GM13977 (cell line): ENCODE measurements around the gene ABI3.
A peak's percentile ranks its signal among the peaks of the same experiment; 100 is the strongest.

ENCODE experiments used
- DNase-seq: peaks from one replicate; pipeline ENCODE4 v3.0.0; 2012; ENCODE audit warnings: low spot score
- CTCF ChIP-seq: IDR thresholded peaks from 2 replicates; pipeline ENCODE4 v1.5.1; 2012; ENCODE audit warnings: mild to moderate bottlenecking, control low read depth; ENCODE audit not compliant: insufficient read depth; ENCODE audit errors: extremely low read depth, missing control alignments
- in situ Hi-C: fragments of 300-500 bp; cut with MboI; formaldehyde crosslinking; loops from one replicate; pipeline ENCODE4 v1.12.0; 2022; ENCODE audit warnings: low sequenced_read_pairs, low pct_unique_long_range_greater_than_20kb, mixed read lengths, inconsistent platforms; ENCODE audit not compliant: unreplicated experiment

Gene ABI3

GRCh38 chr17:49217651-49218413 lies 7.3 kb downstream of the ABI3 start:
- peak; percentile 92 for DNase-seq
- no peak for TF ChIP-seq CTCF
- in situ Hi-C loops: no loop called here

- in situ Hi-C loops: no loop called here
- TF ChIP-seq CTCF: peak; percentile 52
These were observed 8.7 kb downstream of the ABI3 start for GRCh38 chr17:49218941-49219913.

GRCh38 chr17:49219987-49220386 lies 9.5 kb downstream of the ABI3 start:
- no peak for TF ChIP-seq CTCF
- in situ Hi-C loops: loop anchor here (5.0 kb wide), 1 partner anchor 33 kb away; no protein-coding TSS in a partner anchor
- DNase-seq: no peak

More at GRCh38 chr17:49218941-49219913, 8.7 kb downstream of the ABI3 start:
- DNase-seq: peak; percentile 78

- in situ Hi-C loops: loop anchor here (5.0 kb wide), 1 partner anchor 36 kb away; no protein-coding TSS in a partner anchor
- TF ChIP-seq CTCF: no peak
These were observed 12.6 kb downstream of the ABI3 start for GRCh38 chr17:49223168-49223516.

GRCh38 chr17:49223517-49224197 lies 13.2 kb downstream of the ABI3 start:
- in situ Hi-C loops: loop anchor here (5.0 kb wide), 1 partner anchor 36 kb away; no protein-coding TSS in a partner anchor
- DNase-seq: peak; percentile 81
- TF ChIP-seq CTCF: peak; percentile 86

More at GRCh38 chr17:49223168-49223516, 12.6 kb downstream of the ABI3 start:
- no peak for DNase-seq

- in situ Hi-C loops: loop anchor here (5.0 kb wide), 1 partner anchor 37 kb away; no protein-coding TSS in a partner anchor
- DNase-seq: peak; percentile 59
- TF ChIP-seq CTCF: no peak
These were observed 13.9 kb downstream of the ABI3 start for GRCh38 chr17:49224198-49224996.
